ENCODE results near the gene AGR2. TPM values are rescaled to one million over a fixed set of nuclear protein-coding genes. Genes with fewer than 3 reads are reported as not detected.
A peak's percentile ranks its signal among the peaks of the same experiment; 100 is the strongest.

Gene AGR2
- total and polyA plus RNA-seq, 5 donors: 0.16 TPM; not detected in 4

DNA sequence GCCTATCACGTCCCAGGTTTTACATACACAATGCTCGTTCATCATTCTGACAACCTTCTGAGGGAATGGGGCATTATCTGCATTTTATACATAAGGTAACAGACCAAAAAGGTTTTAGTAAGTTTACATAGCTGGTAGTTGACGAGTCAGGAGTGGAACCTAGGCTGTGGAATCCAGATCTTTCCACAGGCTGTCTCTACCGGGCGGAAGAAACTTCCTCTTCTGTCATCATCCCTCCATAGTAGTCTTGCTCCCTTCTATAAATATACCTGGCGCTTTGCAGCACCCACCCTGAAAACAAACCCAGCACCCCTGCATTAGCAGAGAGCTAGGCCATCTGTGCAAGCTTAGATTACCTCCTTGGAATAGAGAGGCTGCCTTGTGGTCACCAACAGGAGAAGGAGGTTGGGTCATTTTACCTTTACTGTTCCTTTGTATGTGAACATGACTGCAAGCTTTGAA, 49.9 kb downstream of the AGR2 start:
- no peaks in the 10 kb centered on the region for H3K4me1 ChIP-seq (ENCODE audit: control insufficient read depth, insufficient read depth, low read length)
- H3K27ac ChIP-seq (ENCODE audit: low read length): no peak overlapping the region
- H3K27me3 ChIP-seq (ENCODE audit: control insufficient read depth, insufficient read depth): no peaks in the 10 kb centered on the region
- DNase-seq (no peak), ATAC-seq (no peak)
- peak overlapping the region; percentile 84 for H3K4me3 ChIP-seq (ENCODE audit: low read length)
- H3K9me3 ChIP-seq (ENCODE audit: control insufficient read depth, low read length): no peaks in the 10 kb centered on the region
- intact Hi-C loops (cut with DNase I): no loop called here
- 54% methylated on average over 6 of the region's 6 CpGs for WGBS

- Histone ChIP-seq H3K9me3 (ENCODE audit: control insufficient read depth, low read length) (no peaks in the 10 kb centered on the region), H3K27ac (ENCODE audit: low read length) (peak overlapping the region; percentile 8), H3K4me1 (ENCODE audit: control insufficient read depth, insufficient read depth, low read length) (no peaks in the 10 kb centered on the region), H3K27me3 (ENCODE audit: control insufficient read depth, insufficient read depth) (no peaks in the 10 kb centered on the region), H3K4me3 (ENCODE audit: low read length) (peak overlapping the region; percentile 84)
- intact Hi-C loops (cut with DNase I): no loop called here
- WGBS: 4% methylated on average over 58 of the region's 58 CpGs
- peak; percentile 21 to 66 (median 64) for DNase-seq
- peak; percentile 65 to 71 for ATAC-seq
Measured at GRCh38 chr7:16753932-16754855, 50.6 kb downstream of the AGR2 start.

DNA sequence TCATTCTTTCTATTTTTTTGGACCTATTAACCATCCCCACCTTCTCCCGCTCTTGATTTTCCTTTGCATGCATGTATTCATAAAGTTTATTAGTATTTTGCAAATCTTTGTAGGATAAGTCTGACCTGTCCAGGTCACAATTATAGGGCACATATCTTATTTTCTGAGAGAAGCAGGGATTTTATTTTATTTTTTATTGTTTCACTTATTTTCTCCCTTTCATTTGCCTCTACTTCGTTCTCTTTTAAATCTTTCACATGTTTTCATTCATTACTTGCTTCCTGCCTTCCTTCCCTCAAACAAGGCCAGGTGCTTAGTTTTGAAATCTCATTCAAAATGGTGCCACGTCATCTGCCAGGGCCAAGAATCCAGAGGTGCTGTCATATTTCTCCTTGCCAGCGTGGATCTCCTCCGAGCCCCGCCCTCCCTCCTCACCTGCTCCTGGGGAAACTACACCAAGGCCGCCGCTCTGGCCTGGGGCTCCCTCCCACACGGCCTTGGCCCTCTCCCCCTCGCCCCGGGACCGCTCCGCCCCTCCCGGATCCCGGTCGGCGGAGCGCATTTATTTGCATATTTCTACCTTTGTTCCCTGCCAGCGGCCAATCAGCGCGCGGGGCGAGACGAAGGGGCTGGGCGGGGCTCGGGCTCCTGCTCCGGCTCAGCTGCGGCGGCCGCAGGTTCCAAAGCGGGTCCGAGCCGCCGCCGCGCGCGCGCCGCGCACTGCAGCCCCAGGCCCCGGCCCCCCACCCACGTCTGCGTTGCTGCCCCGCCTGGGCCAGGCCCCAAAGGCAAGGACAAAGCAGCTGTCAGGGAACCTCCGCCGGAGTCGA, 51.5 kb downstream of the AGR2 start, which contains the start of gene TSPAN13:
Gene TSPAN13 (plus strand): TSS at position 654 of the 830 bp plus-strand sequence. CDS start 213 bp downstream, outside the sequence.
- DNase-seq (peak; percentile 79 to 90 (median 89)), ATAC-seq (peak; percentile 95 to 96)
- Histone ChIP-seq H3K9me3 (ENCODE audit: control insufficient read depth, low read length) (no peaks in the 10 kb centered on the region), H3K4me1 (ENCODE audit: control insufficient read depth, insufficient read depth, low read length) (no peaks in the 10 kb centered on the region), H3K27me3 (ENCODE audit: control insufficient read depth, insufficient read depth) (no peaks in the 10 kb centered on the region), H3K27ac (ENCODE audit: low read length) (peak within 1 kb of the TSS; percentile 8), H3K4me3 (ENCODE audit: low read length) (peak within 1 kb of the TSS; percentile 84)
- WGBS: 4% methylated on average over 48 of the region's 48 CpGs
- intact Hi-C loops (cut with DNase I): no loop called here

DNA sequence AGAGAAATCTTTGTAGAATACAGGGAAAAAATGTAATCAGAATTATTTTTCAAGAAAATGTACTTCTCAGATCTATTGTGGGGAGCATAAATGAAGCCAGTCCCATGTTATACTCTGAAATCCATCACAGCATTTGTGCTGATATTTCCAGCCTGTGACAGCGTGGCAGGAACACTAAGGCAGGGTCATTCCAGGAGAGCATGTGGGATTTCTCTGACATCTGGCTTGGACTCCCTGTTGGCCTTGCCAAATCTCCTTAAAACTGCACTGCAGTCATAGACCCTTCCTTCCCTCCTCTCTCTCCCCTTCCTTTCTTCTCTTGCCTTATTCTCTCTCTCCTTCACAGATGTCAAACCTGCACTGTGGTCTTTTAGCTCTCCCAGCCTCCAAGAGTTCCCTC, 57.7 kb downstream of the AGR2 start:
- no peak overlapping the region for H3K27ac ChIP-seq (ENCODE audit: low read length)
- ATAC-seq (peak; percentile 84 to 90), DNase-seq (peak; percentile 25 to 69 (median 68))
- H3K27me3 ChIP-seq (ENCODE audit: control insufficient read depth, insufficient read depth): no peaks in the 10 kb centered on the region
- no peaks in the 10 kb centered on the region for H3K4me1 ChIP-seq (ENCODE audit: control insufficient read depth, insufficient read depth, low read length)
- no peaks in the 10 kb centered on the region for H3K9me3 ChIP-seq (ENCODE audit: control insufficient read depth, low read length)
- WGBS: 29% methylated on average over 1 of the region's 1 CpG
- intact Hi-C loops (cut with DNase I): no loop called here
- H3K4me3 ChIP-seq (ENCODE audit: low read length): no peak overlapping the region

DNA sequence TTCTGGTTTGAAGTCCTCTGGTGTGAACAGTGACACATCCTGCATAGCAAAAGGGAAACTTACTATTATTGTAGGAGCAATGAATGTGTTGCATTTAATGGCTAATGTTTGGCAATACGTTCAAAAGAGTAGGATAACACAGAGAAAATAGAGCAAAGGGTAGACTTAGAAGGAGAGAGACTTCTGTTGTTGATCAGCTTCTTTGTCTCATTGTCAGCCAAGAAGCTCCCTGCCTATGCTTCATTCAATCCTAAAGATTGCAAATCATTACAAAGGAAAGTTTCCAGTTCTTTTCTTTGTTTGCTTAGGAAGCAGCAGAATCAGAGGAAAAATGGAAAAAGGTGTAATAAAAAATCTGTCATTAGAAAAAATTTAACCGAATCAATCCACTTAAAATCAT, 59.2 kb downstream of the AGR2 start:
- Histone ChIP-seq H3K27me3 (ENCODE audit: control insufficient read depth, insufficient read depth) (no peaks in the 10 kb centered on the region), H3K27ac (ENCODE audit: low read length) (no peak overlapping the region), H3K4me3 (ENCODE audit: low read length) (no peak overlapping the region), H3K4me1 (ENCODE audit: control insufficient read depth, insufficient read depth, low read length) (no peaks in the 10 kb centered on the region), H3K9me3 (ENCODE audit: control insufficient read depth, low read length) (no peaks in the 10 kb centered on the region)
- DNase-seq (no peak), ATAC-seq (no peak)
- 77% methylated on average over 2 of the region's 2 CpGs for WGBS
- intact Hi-C loops (cut with DNase I): no loop called here

DNA sequence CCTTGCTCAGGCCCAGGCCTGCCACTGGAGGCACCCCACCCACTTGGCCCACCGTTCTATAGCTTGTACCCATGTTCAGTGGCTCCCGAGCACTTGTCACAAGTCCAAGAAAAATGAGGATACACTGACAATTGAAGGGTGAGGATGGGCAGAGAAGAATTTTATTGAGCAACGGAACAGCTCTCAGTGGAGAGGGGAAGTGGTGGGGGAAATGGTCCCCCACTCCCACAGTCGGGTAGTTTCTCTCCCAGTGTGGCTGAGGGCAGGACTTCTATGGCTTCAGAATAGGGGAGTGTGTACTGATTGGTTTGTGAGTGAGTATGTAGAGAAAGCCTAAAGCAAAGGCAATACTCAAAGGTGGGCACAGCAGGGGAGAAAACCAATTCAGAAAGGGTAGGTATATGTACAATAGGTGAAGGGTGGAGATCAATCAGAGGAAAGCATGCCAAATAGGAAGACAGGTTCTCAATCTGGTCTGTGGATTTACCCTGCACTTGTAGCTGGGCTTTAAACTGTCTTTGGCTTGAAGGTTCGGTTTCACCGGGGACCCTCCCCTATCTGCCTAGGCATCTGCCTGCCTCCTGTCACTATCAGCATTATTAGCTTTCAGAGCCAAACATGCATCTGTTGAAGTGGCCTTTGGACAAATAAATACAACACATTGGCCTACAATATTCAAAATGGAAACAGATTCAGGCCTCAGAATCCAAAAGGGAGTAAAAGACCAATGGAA, 60.1 kb downstream of the AGR2 start:
- 71% methylated on average over 6 of the region's 6 CpGs for WGBS
- DNase-seq (no peak), ATAC-seq (no peak)
- no peaks in the 10 kb centered on the region for H3K9me3 ChIP-seq (ENCODE audit: control insufficient read depth, low read length)
- H3K27ac ChIP-seq (ENCODE audit: low read length): no peak overlapping the region
- H3K27me3 ChIP-seq (ENCODE audit: control insufficient read depth, insufficient read depth): no peaks in the 10 kb centered on the region
- H3K4me3 ChIP-seq (ENCODE audit: low read length): no peak overlapping the region
- no peaks in the 10 kb centered on the region for H3K4me1 ChIP-seq (ENCODE audit: control insufficient read depth, insufficient read depth, low read length)
- intact Hi-C loops (cut with DNase I): no loop called here

DNA sequence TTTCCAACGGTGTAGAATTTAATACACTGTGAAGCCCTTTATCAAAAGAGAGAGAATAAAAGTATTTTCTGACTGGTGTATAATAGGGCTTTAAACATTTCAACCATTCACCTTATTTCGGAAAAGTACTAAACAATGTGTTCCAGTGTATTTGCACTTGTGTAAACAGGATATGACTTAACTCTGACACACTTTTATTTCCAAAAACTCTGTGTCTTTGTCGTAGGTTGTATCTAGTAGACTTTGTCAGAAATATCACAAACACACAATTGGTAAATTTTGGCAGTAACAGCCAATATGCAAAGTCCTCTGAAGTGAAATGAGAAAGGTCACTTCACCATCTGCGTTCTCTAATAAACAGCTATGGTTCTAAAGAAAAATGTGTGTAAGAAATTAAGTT, 61.6 kb downstream of the AGR2 start:
- H3K4me3 ChIP-seq (ENCODE audit: low read length): no peak overlapping the region
- ATAC-seq: no peak
- intact Hi-C loops (cut with DNase I): no loop called here
- H3K9me3 ChIP-seq (ENCODE audit: control insufficient read depth, low read length): no peaks in the 10 kb centered on the region
- 42% methylated on average over 4 of the region's 4 CpGs for WGBS
- no peak for DNase-seq
- no peak overlapping the region for H3K27ac ChIP-seq (ENCODE audit: low read length)
- no peaks in the 10 kb centered on the region for H3K27me3 ChIP-seq (ENCODE audit: control insufficient read depth, insufficient read depth)
- no peaks in the 10 kb centered on the region for H3K4me1 ChIP-seq (ENCODE audit: control insufficient read depth, insufficient read depth, low read length)

GRCh38 chr7:16742547-16742946, 62.3 kb downstream of the AGR2 start:
- DNase-seq (no peak), ATAC-seq (no peak)
- Histone ChIP-seq H3K4me1 (ENCODE audit: control insufficient read depth, insufficient read depth, low read length) (no peaks in the 10 kb centered on the region), H3K4me3 (ENCODE audit: low read length) (no peak overlapping the region), H3K27me3 (ENCODE audit: control insufficient read depth, insufficient read depth) (no peaks in the 10 kb centered on the region), H3K27ac (ENCODE audit: low read length) (no peak overlapping the region), H3K9me3 (ENCODE audit: control insufficient read depth, low read length) (no peaks in the 10 kb centered on the region)
- WGBS: 65% methylated on average over 3 of the region's 3 CpGs
- intact Hi-C loops (cut with DNase I): no loop called here
